ENCODE measurements around the gene ILK.

Gene ILK

GRCh38 chr11:6603287-6604080 is at the start of gene ILK, which contains the start of gene RRP8:
Gene ILK, plus strand, starts transcription at chr11:6603774. Its CDS starts 498 bp downstream, at chr11:6604272.
Gene RRP8, minus strand, starts transcription at chr11:6603616. Its CDS starts 114 bp downstream, at chr11:6603502.
- Histone ChIP-seq H3K27ac (ENCODE audit: low read depth, low read length) (peak within 1 kb of the TSS; percentile 99), H3K4me1 (ENCODE audit: control insufficient read depth, insufficient read depth, low read length) (peaks cover 37% of the 10 kb centered on the region), H3K4me3 (ENCODE audit: low read length) (peak within 1 kb of the TSS; percentile 88), H3K9ac (ENCODE audit: low read length) (peak within 1 kb of the TSS; percentile 97), H3K36me3 (ENCODE audit: control insufficient read depth, insufficient read depth, low read length) (peaks cover 33% of the 10 kb centered on the region), H3K27me3 (ENCODE audit: control insufficient read depth, insufficient read depth, low read length) (no peaks in the 10 kb centered on the region)

GRCh38 chr11:6554828-6555706 is 48.5 kb upstream of the ILK start:
- Histone ChIP-seq H3K4me3 (ENCODE audit: low read length) (no peak overlapping the region), H3K9ac (ENCODE audit: low read length) (no peak overlapping the region), H3K27ac (ENCODE audit: low read depth, low read length) (no peak overlapping the region), H3K27me3 (ENCODE audit: control insufficient read depth, insufficient read depth, low read length) (no peaks in the 10 kb centered on the region), H3K4me1 (ENCODE audit: control insufficient read depth, insufficient read depth, low read length) (no peaks in the 10 kb centered on the region), H3K36me3 (ENCODE audit: control insufficient read depth, insufficient read depth, low read length) (no peaks in the 10 kb centered on the region)

DNA sequence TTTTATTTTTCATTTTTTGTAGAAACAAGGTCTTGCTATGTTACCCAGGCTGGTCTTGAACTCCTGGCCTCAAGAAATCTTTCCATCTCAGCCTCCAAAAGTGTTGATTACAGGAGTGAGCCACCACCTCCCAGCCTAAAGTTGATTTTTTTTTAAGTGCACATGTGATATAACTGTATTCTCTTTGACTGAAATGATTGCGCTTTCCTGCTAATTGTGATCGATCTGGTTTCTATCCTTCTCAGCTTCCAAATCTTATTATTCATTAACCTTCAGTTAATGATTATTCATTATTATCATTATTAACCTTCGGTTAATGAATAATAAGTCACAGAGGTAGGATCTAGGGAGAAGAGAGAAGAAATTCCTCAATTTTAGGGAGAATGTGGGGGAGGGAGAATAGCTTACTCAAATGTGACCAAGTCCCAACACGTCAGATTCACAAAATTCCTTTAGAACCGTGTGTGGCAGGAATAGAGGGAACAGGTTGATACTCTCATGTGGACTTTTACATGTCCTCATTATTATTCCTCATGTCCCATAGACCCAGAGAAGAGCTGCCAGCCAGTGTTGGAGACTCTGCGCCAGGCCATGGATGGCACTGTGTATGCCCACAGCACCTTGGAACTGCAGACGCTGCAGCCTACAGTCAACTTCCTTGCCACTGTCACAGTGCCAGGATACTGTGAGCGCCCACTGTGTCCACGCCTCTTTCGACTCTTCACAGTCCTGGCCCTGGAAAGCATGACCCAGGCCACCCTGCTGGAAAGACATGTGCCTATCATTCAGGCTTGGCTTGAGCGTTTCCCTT is 47.2 kb upstream of the ILK start:
- Histone ChIP-seq H3K27ac (ENCODE audit: low read depth, low read length) (no peak overlapping the region), H3K4me3 (ENCODE audit: low read length) (no peak overlapping the region), H3K36me3 (ENCODE audit: control insufficient read depth, insufficient read depth, low read length) (no peaks in the 10 kb centered on the region), H3K9ac (ENCODE audit: low read length) (no peak overlapping the region), H3K27me3 (ENCODE audit: control insufficient read depth, insufficient read depth, low read length) (no peaks in the 10 kb centered on the region), H3K4me1 (ENCODE audit: control insufficient read depth, insufficient read depth, low read length) (no peaks in the 10 kb centered on the region)

- Histone ChIP-seq H3K27me3 (ENCODE audit: control insufficient read depth, insufficient read depth, low read length) (no peaks in the 10 kb centered on the region), H3K9ac (ENCODE audit: low read length) (no peak overlapping the region), H3K4me1 (ENCODE audit: control insufficient read depth, insufficient read depth, low read length) (no peaks in the 10 kb centered on the region), H3K36me3 (ENCODE audit: control insufficient read depth, insufficient read depth, low read length) (no peaks in the 10 kb centered on the region), H3K4me3 (ENCODE audit: low read length) (no peak overlapping the region), H3K27ac (ENCODE audit: low read depth, low read length) (no peak overlapping the region)
Observed at GRCh38 chr11:6557063-6557462, 46.5 kb upstream of the ILK start.

- Histone ChIP-seq H3K4me3 (ENCODE audit: low read length) (no peak overlapping the region), H3K27ac (ENCODE audit: low read depth, low read length) (no peak overlapping the region), H3K27me3 (ENCODE audit: control insufficient read depth, insufficient read depth, low read length) (no peaks in the 10 kb centered on the region), H3K36me3 (ENCODE audit: control insufficient read depth, insufficient read depth, low read length) (no peaks in the 10 kb centered on the region), H3K4me1 (ENCODE audit: control insufficient read depth, insufficient read depth, low read length) (no peaks in the 10 kb centered on the region), H3K9ac (ENCODE audit: low read length) (no peak overlapping the region)
Observed at GRCh38 chr11:6557761-6558674, 45.6 kb upstream of the ILK start.

- H3K4me3 ChIP-seq (ENCODE audit: low read length), result no peak overlapping the region
- H3K36me3 ChIP-seq (ENCODE audit: control insufficient read depth, insufficient read depth, low read length), result no peaks in the 10 kb centered on the region
- no peaks in the 10 kb centered on the region for H3K27me3 ChIP-seq (ENCODE audit: control insufficient read depth, insufficient read depth, low read length)
- no peaks in the 10 kb centered on the region for H3K4me1 ChIP-seq (ENCODE audit: control insufficient read depth, insufficient read depth, low read length)
- H3K9ac ChIP-seq (ENCODE audit: low read length), result no peak overlapping the region
- no peak overlapping the region for H3K27ac ChIP-seq (ENCODE audit: low read depth, low read length)
Observed at GRCh38 chr11:6559369-6559768, 44.2 kb upstream of the ILK start.

- Histone ChIP-seq H3K36me3 (ENCODE audit: control insufficient read depth, insufficient read depth, low read length) (no peaks in the 10 kb centered on the region), H3K4me3 (ENCODE audit: low read length) (no peak overlapping the region), H3K27me3 (ENCODE audit: control insufficient read depth, insufficient read depth, low read length) (no peaks in the 10 kb centered on the region), H3K4me1 (ENCODE audit: control insufficient read depth, insufficient read depth, low read length) (no peaks in the 10 kb centered on the region), H3K9ac (ENCODE audit: low read length) (no peak overlapping the region), H3K27ac (ENCODE audit: low read depth, low read length) (no peak overlapping the region)
Observed at GRCh38 chr11:6561288-6561687, 42.3 kb upstream of the ILK start.

- Histone ChIP-seq H3K9ac (ENCODE audit: low read length) (no peak overlapping the region), H3K27me3 (ENCODE audit: control insufficient read depth, insufficient read depth, low read length) (no peaks in the 10 kb centered on the region), H3K27ac (ENCODE audit: low read depth, low read length) (no peak overlapping the region), H3K36me3 (ENCODE audit: control insufficient read depth, insufficient read depth, low read length) (no peaks in the 10 kb centered on the region), H3K4me1 (ENCODE audit: control insufficient read depth, insufficient read depth, low read length) (no peaks in the 10 kb centered on the region), H3K4me3 (ENCODE audit: low read length) (no peak overlapping the region)
Observed at GRCh38 chr11:6563121-6563619, 40.4 kb upstream of the ILK start.

DNA sequence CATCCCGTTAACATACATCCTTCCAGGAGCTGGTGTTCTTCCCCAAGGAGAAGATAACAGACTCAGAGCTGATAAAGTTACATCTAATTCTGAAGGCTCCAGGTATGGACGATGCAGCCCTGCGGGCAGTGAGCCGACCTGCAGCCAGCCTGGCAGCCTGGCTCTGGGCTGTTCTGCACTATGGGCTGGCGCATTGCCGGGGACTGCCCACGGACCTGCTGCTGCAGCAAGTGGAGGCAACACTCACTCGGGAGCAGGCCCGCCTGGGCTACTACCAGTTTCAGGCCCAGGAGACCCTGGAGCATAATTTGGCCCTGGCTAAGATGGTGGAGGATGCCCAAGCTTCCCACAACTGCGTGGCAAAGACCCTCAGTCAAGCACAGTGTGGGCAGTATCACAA is 39.9 kb upstream of the ILK start:
- Histone ChIP-seq H3K4me3 (ENCODE audit: low read length) (no peak overlapping the region), H3K9ac (ENCODE audit: low read length) (no peak overlapping the region), H3K27ac (ENCODE audit: low read depth, low read length) (no peak overlapping the region), H3K36me3 (ENCODE audit: control insufficient read depth, insufficient read depth, low read length) (no peaks in the 10 kb centered on the region), H3K4me1 (ENCODE audit: control insufficient read depth, insufficient read depth, low read length) (peaks cover 4% of the 10 kb centered on the region), H3K27me3 (ENCODE audit: control insufficient read depth, insufficient read depth, low read length) (no peaks in the 10 kb centered on the region)

- Histone ChIP-seq H3K27me3 (ENCODE audit: control insufficient read depth, insufficient read depth, low read length) (no peaks in the 10 kb centered on the region), H3K27ac (ENCODE audit: low read depth, low read length) (no peak overlapping the region)
Observed at GRCh38 chr11:6565325-6565724, 38.2 kb upstream of the ILK start.

DNA sequence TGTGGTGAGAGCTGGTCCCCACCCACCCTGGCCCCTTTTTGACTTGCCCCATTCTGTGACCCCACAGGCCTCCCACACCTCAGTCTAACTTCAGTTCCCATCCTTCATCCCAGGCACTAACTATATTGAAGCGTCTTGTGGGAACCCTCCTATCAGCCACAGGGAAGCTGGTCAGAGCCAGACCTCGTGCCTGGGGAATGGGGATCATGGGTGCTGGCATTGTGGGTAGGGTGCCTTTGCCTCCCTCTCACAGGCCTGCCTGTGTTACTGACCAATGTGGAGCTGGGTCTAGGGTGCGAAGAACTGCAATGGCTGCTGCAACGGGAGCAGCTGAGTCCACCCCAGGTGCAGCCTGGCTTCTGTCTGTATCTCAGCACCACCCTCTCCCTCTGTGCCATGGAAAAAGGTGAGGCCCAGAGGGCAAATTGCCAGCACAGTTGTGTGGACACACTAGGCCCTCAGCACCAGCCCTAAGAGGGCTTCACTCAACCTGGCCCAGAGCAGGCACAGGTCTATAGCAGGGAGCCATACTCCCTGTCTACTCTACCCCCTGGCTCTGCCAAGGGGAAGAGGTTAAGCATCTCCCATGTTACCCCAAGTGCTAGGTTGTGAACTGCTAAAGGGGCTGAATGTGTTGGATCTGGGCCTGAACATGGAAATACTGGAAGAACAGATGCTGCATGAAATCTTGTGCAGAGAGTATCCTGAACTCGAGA is 37.4 kb upstream of the ILK start:
- no peaks in the 10 kb centered on the region for H3K36me3 ChIP-seq (ENCODE audit: control insufficient read depth, insufficient read depth, low read length)
- no peaks in the 10 kb centered on the region for H3K27me3 ChIP-seq (ENCODE audit: control insufficient read depth, insufficient read depth, low read length)
- H3K4me3 ChIP-seq (ENCODE audit: low read length), result no peak overlapping the region
- no peak overlapping the region for H3K27ac ChIP-seq (ENCODE audit: low read depth, low read length)
- peaks cover 5% of the 10 kb centered on the region for H3K4me1 ChIP-seq (ENCODE audit: control insufficient read depth, insufficient read depth, low read length)
- no peak overlapping the region for H3K9ac ChIP-seq (ENCODE audit: low read length)

More at GRCh38 chr11:6565325-6565724, 38.2 kb upstream of the ILK start:
- peaks cover 5% of the 10 kb centered on the region for H3K4me1 ChIP-seq (ENCODE audit: control insufficient read depth, insufficient read depth, low read length)
- no peak overlapping the region for H3K9ac ChIP-seq (ENCODE audit: low read length)
- H3K4me3 ChIP-seq (ENCODE audit: low read length), result no peak overlapping the region
- no peaks in the 10 kb centered on the region for H3K36me3 ChIP-seq (ENCODE audit: control insufficient read depth, insufficient read depth, low read length)
